ENCODE data around the gene PLAGL1.

DNA sequence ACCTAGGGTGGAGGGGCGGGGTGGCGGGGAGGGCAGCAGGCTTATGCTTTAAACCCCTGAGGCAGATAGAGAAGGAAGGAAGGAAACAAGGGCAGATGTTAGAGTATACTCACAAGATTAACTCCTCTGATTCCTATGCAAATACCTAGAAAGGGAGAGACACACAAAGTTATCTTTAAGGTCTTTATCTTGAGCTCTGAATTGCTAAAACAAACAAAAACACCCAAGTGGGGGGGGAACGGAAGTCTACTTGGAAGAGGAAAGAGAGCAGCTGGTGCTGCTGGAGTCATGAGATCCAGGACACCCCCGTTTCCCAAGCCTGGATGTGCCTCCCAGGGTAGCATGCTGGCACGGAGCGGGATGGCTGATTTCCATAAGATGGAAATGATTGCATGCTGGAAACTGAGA, 43.4 kb downstream of the PLAGL1 start:
- TF ChIP-seq, protein P1, sequence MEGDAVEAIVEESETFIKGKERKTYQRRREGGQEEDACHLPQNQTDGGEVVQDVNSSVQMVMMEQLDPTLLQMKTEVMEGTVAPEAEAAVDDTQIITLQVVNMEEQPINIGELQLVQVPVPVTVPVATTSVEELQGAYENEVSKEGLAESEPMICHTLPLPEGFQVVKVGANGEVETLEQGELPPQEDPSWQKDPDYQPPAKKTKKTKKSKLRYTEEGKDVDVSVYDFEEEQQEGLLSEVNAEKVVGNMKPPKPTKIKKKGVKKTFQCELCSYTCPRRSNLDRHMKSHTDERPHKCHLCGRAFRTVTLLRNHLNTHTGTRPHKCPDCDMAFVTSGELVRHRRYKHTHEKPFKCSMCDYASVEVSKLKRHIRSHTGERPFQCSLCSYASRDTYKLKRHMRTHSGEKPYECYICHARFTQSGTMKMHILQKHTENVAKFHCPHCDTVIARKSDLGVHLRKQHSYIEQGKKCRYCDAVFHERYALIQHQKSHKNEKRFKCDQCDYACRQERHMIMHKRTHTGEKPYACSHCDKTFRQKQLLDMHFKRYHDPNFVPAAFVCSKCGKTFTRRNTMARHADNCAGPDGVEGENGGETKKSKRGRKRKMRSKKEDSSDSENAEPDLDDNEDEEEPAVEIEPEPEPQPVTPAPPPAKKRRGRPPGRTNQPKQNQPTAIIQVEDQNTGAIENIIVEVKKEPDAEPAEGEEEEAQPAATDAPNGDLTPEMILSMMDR (IDR thresholded peaks at IDR 0.05), result no peak
- no peak for TF ChIP-seq POLR2A (IDR thresholded peaks at IDR 0.05)
